Measurements from ENCODE around the gene C1orf52.

C1orf52 gene

GRCh38 chr1:85259118-85259911 is at the start of gene C1orf52:
TSS of gene C1orf52 (minus strand) at chr1:85259662. CDS start at chr1:85259633, 29 bp downstream.
- FAIRE-seq: no peak

- no peak for FAIRE-seq
These were observed 49.4 kb upstream of the C1orf52 start for GRCh38 chr1:85308833-85309350.

GRCh38 chr1:85307987-85308832 is 48.7 kb upstream of the C1orf52 start:
- no peak for FAIRE-seq

GRCh38 chr1:85306236-85306635 is 46.8 kb upstream of the C1orf52 start:
- no peak for FAIRE-seq

- FAIRE-seq: no peak
These were observed 44.1 kb upstream of the C1orf52 start for GRCh38 chr1:85303440-85304162.

GRCh38 chr1:85300140-85300539 is 40.7 kb upstream of the C1orf52 start:
- FAIRE-seq: no peak

- no peak for FAIRE-seq
These were observed 38.6 kb upstream of the C1orf52 start for GRCh38 chr1:85297855-85298629.

GRCh38 chr1:85297538-85297854 is 38.0 kb upstream of the C1orf52 start:
- FAIRE-seq: no peak

GRCh38 chr1:85296980-85297379 is 37.5 kb upstream of the C1orf52 start:
- FAIRE-seq: no peak

GRCh38 chr1:85295654-85296053 is 36.2 kb upstream of the C1orf52 start:
- FAIRE-seq: no peak

GRCh38 chr1:85295006-85295431 is 35.6 kb upstream of the C1orf52 start:
- FAIRE-seq: no peak

- no peak for FAIRE-seq
These were observed 31.4 kb upstream of the C1orf52 start for GRCh38 chr1:85290826-85291225.

GRCh38 chr1:85289848-85290335 is 30.4 kb upstream of the C1orf52 start:
- no peak for FAIRE-seq

GRCh38 chr1:85289207-85289847 is 29.9 kb upstream of the C1orf52 start:
- no peak for FAIRE-seq

- no peak for FAIRE-seq
These were observed 24.7 kb upstream of the C1orf52 start for GRCh38 chr1:85284202-85284601.

- FAIRE-seq: no peak
These were observed 24.2 kb upstream of the C1orf52 start for GRCh38 chr1:85283475-85284199.

- no peak for FAIRE-seq
These were observed 23.0 kb upstream of the C1orf52 start for GRCh38 chr1:85282424-85282823.

GRCh38 chr1:85280636-85281035 is 21.2 kb upstream of the C1orf52 start:
- FAIRE-seq: no peak

- FAIRE-seq: no peak
These were observed 20.1 kb upstream of the C1orf52 start for GRCh38 chr1:85279458-85280080.

GRCh38 chr1:85278853-85279314 is 19.4 kb upstream of the C1orf52 start:
- FAIRE-seq: no peak
